ENCODE results near the gene GRM7.

- TF ChIP-seq CTCF (IDR thresholded peaks at IDR 0.05) (no peak), POLR2A (IDR thresholded peaks at IDR 0.05) (no peak)
Observed at GRCh38 chr3:7367968-7368367, 507.1 kb downstream of the GRM7 start.

All from adrenal gland (tissue), 5 donors.